Activated naive CD4-positive, alpha-beta T cell treated with anti-CD3 and anti-CD28 coated beads, Interleukin-2, amount 10 ng/mL, durations not matched to agents 7 days and 5 days (primary cell): ENCODE results near the gene TFEB.
"Not testable (repeated sequence)": the region's sequence is repeated elsewhere in the genome, so short reads cannot be mapped to it uniquely, and the experiment has no call there.

Experiments used
- CTCF ChIA-PET: fragments of 350-600 bp; sonication (Branson Sonifier 250); formaldehyde crosslinking; loops from one replicate; lab custom pipeline; 2021; ENCODE audit warnings: antibody characterized with exemption; lab: Charles Lee
- DNase-seq: peaks from one replicate; pipeline ENCODE4 v3.0.0-alpha.2; 2020
- H3K27ac Mint-ChIP-seq: one replicate; pipeline ENCODE4 v1.8.0; 2021; ENCODE audit warnings: mild to moderate bottlenecking, moderate library complexity, mixed read lengths
- H3K27me3 Mint-ChIP-seq: one replicate; pipeline ENCODE4 v1.8.0; 2021; ENCODE audit warnings: mild to moderate bottlenecking, mixed read lengths
- H3K36me3 Mint-ChIP-seq: one replicate; pipeline ENCODE4 v1.8.0; 2021; ENCODE audit warnings: mixed read lengths
- H3K4me1 Mint-ChIP-seq: one replicate; pipeline ENCODE4 v1.8.0; 2021; ENCODE audit warnings: mixed read lengths
- H3K4me3 Mint-ChIP-seq: one replicate; pipeline ENCODE4 v1.8.0; 2021; ENCODE audit warnings: mild to moderate bottlenecking, moderate library complexity, mixed read lengths
- H3K9me3 Mint-ChIP-seq: one replicate; pipeline ENCODE4 v1.8.0; 2021; ENCODE audit warnings: mixed read lengths

TFEB gene

GRCh38 chr6:41771058-41771983 lies 35.9 kb upstream of the TFEB start:
- H3K27me3 Mint-ChIP-seq: peaks cover 3% of the 10 kb centered on the region
- H3K9me3 Mint-ChIP-seq: no peaks in the 10 kb centered on the region
- H3K27ac Mint-ChIP-seq: no peak overlapping the region
- H3K36me3 Mint-ChIP-seq: peaks cover 8% of the 10 kb centered on the region
- no peak overlapping the region for H3K4me3 Mint-ChIP-seq
- CTCF ChIA-PET: no interaction called here
- no peak for DNase-seq
- H3K4me1 Mint-ChIP-seq: peaks cover 13% of the 10 kb centered on the region

GRCh38 chr6:41770381-41771057 lies 35.1 kb upstream of the TFEB start:
- Mint-ChIP-seq H3K27me3 (peaks cover 7% of the 10 kb centered on the region), H3K27ac (no peak overlapping the region), H3K9me3 (no peaks in the 10 kb centered on the region), H3K4me1 (peaks cover 13% of the 10 kb centered on the region), H3K36me3 (peaks cover 8% of the 10 kb centered on the region), H3K4me3 (no peak overlapping the region)
- CTCF ChIA-PET: no interaction called here
- DNase-seq: no peak

- Mint-ChIP-seq H3K9me3 (no peaks in the 10 kb centered on the region), H3K4me1 (peaks cover 13% of the 10 kb centered on the region), H3K27ac (no peak overlapping the region), H3K4me3 (no peak overlapping the region), H3K27me3 (peaks cover 7% of the 10 kb centered on the region), H3K36me3 (peaks cover 8% of the 10 kb centered on the region)
- DNase-seq: no peak
- CTCF ChIA-PET: interaction anchor here (1.8 kb wide), 1 partner anchor 8 kb away, joined by 9 read pairs; no protein-coding TSS in a partner anchor
These were observed 34.0 kb upstream of the TFEB start for GRCh38 chr6:41769376-41769775.

- DNase-seq: peak; percentile 25
- Mint-ChIP-seq H3K27ac (peak overlapping the region; percentile 42), H3K36me3 (peaks cover 8% of the 10 kb centered on the region), H3K4me3 (no peak overlapping the region), H3K27me3 (peaks cover 7% of the 10 kb centered on the region), H3K4me1 (peaks cover 13% of the 10 kb centered on the region), H3K9me3 (no peaks in the 10 kb centered on the region)
- CTCF ChIA-PET: interaction anchor here (1.8 kb wide), 1 partner anchor 9 kb away, joined by 9 read pairs; no protein-coding TSS in a partner anchor
These were observed 33.3 kb upstream of the TFEB start for GRCh38 chr6:41768545-41769308.

GRCh38 chr6:41767112-41767833 lies 31.9 kb upstream of the TFEB start:
- H3K27ac Mint-ChIP-seq: no peak overlapping the region

GRCh38 chr6:41766043-41766664 lies 30.7 kb upstream of the TFEB start:
- H3K4me3 Mint-ChIP-seq, CTCF ChIA-PET, DNase-seq, H3K27me3 Mint-ChIP-seq, H3K27ac Mint-ChIP-seq, H3K36me3 Mint-ChIP-seq, H3K9me3 Mint-ChIP-seq: not testable (repeated sequence)
- peaks cover 13% of the 10 kb centered on the region for H3K4me1 Mint-ChIP-seq

More at GRCh38 chr6:41767112-41767833, 31.9 kb upstream of the TFEB start:
- H3K4me1 Mint-ChIP-seq: peaks cover 13% of the 10 kb centered on the region
- peaks cover 5% of the 10 kb centered on the region for H3K36me3 Mint-ChIP-seq
- H3K27me3 Mint-ChIP-seq: peaks cover 7% of the 10 kb centered on the region
- DNase-seq: no peak
- H3K9me3 Mint-ChIP-seq: no peaks in the 10 kb centered on the region
- CTCF ChIA-PET: interaction anchor here (1.3 to 1.8 kb wide), 2 partner anchors 10 to 19 kb away, joined by 4 to 9 read pairs; no protein-coding TSS in a partner anchor
- H3K4me3 Mint-ChIP-seq: no peak overlapping the region

- H3K27me3 Mint-ChIP-seq: peaks cover 13% of the 10 kb centered on the region
- no peak overlapping the region for H3K27ac Mint-ChIP-seq
- peaks cover 4% of the 10 kb centered on the region for H3K4me1 Mint-ChIP-seq
- DNase-seq: no peak
- H3K4me3 Mint-ChIP-seq: no peak overlapping the region
- no peaks in the 10 kb centered on the region for H3K36me3 Mint-ChIP-seq
- H3K9me3 Mint-ChIP-seq: no peaks in the 10 kb centered on the region
- CTCF ChIA-PET: interaction anchor here (0.9 kb wide), 1 partner anchor 13 kb away, joined by 6 read pairs; no protein-coding TSS in a partner anchor
These were observed 28.1 kb upstream of the TFEB start for GRCh38 chr6:41763470-41763869.

- Mint-ChIP-seq H3K4me3 (no peak overlapping the region), H3K27me3 (peaks cover 17% of the 10 kb centered on the region), H3K4me1 (no peaks in the 10 kb centered on the region), H3K27ac (no peak overlapping the region), H3K36me3 (no peaks in the 10 kb centered on the region), H3K9me3 (no peaks in the 10 kb centered on the region)
- CTCF ChIA-PET: no interaction called here
- no peak for DNase-seq
These were observed 24.6 kb upstream of the TFEB start for GRCh38 chr6:41759905-41760579.

GRCh38 chr6:41759106-41759904 lies 23.9 kb upstream of the TFEB start:
- Mint-ChIP-seq H3K4me3 (no peak overlapping the region), H3K4me1 (no peaks in the 10 kb centered on the region), H3K27ac (no peak overlapping the region), H3K27me3 (peaks cover 17% of the 10 kb centered on the region), H3K9me3 (no peaks in the 10 kb centered on the region), H3K36me3 (no peaks in the 10 kb centered on the region)
- no peak for DNase-seq
- CTCF ChIA-PET: no interaction called here

- no peak for DNase-seq
- Mint-ChIP-seq H3K9me3 (no peaks in the 10 kb centered on the region), H3K27me3 (peaks cover 22% of the 10 kb centered on the region), H3K4me1 (no peaks in the 10 kb centered on the region), H3K4me3 (no peak overlapping the region), H3K27ac (no peak overlapping the region), H3K36me3 (no peaks in the 10 kb centered on the region)
- CTCF ChIA-PET: no interaction called here
These were observed 23.2 kb upstream of the TFEB start for GRCh38 chr6:41758641-41759035.

- Mint-ChIP-seq H3K4me1 (no peaks in the 10 kb centered on the region), H3K27me3 (peaks cover 22% of the 10 kb centered on the region), H3K9me3 (no peaks in the 10 kb centered on the region), H3K27ac (no peak overlapping the region), H3K4me3 (no peak overlapping the region), H3K36me3 (no peaks in the 10 kb centered on the region)
- no peak for DNase-seq
- CTCF ChIA-PET: no interaction called here
These were observed 22.7 kb upstream of the TFEB start for GRCh38 chr6:41757931-41758640.

- no peaks in the 10 kb centered on the region for H3K36me3 Mint-ChIP-seq
- peaks cover 22% of the 10 kb centered on the region for H3K27me3 Mint-ChIP-seq
- H3K9me3 Mint-ChIP-seq: no peaks in the 10 kb centered on the region
- no peak overlapping the region for H3K4me3 Mint-ChIP-seq
- no peaks in the 10 kb centered on the region for H3K4me1 Mint-ChIP-seq
- CTCF ChIA-PET: no interaction called here
- H3K27ac Mint-ChIP-seq: no peak overlapping the region
- DNase-seq: no peak
These were observed 21.9 kb upstream of the TFEB start for GRCh38 chr6:41757271-41757670.
